ENCODE data around the gene KIFC1. TPM values are rescaled to one million over a fixed set of nuclear protein-coding genes. Genes with fewer than 3 reads are reported as not detected.
A peak's percentile ranks its signal among the peaks of the same experiment; 100 is the strongest.
"Not testable (repeated sequence)": the region's sequence is repeated elsewhere in the genome, so short reads cannot be mapped to it uniquely, and the experiment has no call there.

The KIFC1 gene, protein sequence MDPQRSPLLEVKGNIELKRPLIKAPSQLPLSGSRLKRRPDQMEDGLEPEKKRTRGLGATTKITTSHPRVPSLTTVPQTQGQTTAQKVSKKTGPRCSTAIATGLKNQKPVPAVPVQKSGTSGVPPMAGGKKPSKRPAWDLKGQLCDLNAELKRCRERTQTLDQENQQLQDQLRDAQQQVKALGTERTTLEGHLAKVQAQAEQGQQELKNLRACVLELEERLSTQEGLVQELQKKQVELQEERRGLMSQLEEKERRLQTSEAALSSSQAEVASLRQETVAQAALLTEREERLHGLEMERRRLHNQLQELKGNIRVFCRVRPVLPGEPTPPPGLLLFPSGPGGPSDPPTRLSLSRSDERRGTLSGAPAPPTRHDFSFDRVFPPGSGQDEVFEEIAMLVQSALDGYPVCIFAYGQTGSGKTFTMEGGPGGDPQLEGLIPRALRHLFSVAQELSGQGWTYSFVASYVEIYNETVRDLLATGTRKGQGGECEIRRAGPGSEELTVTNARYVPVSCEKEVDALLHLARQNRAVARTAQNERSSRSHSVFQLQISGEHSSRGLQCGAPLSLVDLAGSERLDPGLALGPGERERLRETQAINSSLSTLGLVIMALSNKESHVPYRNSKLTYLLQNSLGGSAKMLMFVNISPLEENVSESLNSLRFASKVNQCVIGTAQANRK
- under 1 TPM; 0.61 to 0.69 TPM for total RNA-seq
- under 1 TPM in 1 of 2 donors, not detected in 1; 0.54 TPM for polyA plus RNA-seq

- H3K4me3 ChIP-seq (ENCODE audit: low read length in 2 of 2) = peak within 1 kb of the TSS; percentile 18 to 78
- Mint-ChIP-seq H3K4me3 (peak within 1 kb of the TSS; percentile 83 to 94 (median 86)), H3K36me3 (no peaks in the 10 kb centered on the region), H3K27ac (peak within 1 kb of the TSS; percentile 89 to 99 (median 98)), H3K9me3 (no peaks in the 10 kb centered on the region), H3K4me1 (peaks cover 25 to 40% (median 30%) of the 10 kb centered on the region in 4 donors), H3K27me3 (no peaks in the 10 kb centered on the region)
- intact Hi-C loops (cut with micrococcal nuclease) = loop anchor here (1.0 to 2.0 kb wide), 16 partner anchors 19 to 191 kb away; partner anchors contain the start of genes BAK1, CUTA, PFDN6 and RGL2
- DNase-seq = peak; percentile 99
- POLR2A ChIA-PET (ENCODE audit: partially characterized antibody) = interaction anchor here (0.7 to 3.8 kb wide), 22 partner anchors 14 to 188 kb away, joined by 3 to 32 read pairs (median 6); partner anchors contain the start of genes B3GALT4, BAK1, CUTA and PFDN6
- no peaks in the 10 kb centered on the region for H3K27me3 ChIP-seq (ENCODE audit: insufficient read depth, low read length)
- no peaks in the 10 kb centered on the region for H3K9me3 ChIP-seq (ENCODE audit: control insufficient read depth in 1 of 2, low read length in 2 of 2)
- no peaks in the 10 kb centered on the region for H3K36me3 ChIP-seq (ENCODE audit: insufficient read depth, low read length)
- CTCF ChIA-PET (ENCODE audit: partially characterized antibody) = interaction anchor here (0.6 to 2.0 kb wide), 28 partner anchors 10 to 320 kb away, joined by 3 to 26 read pairs (median 4); partner anchors contain the start of genes B3GALT4, CUTA, RPS18 and UQCC2
- peaks cover 21% of the 10 kb centered on the region for H3K4me1 ChIP-seq (ENCODE audit: insufficient read depth, low read length)
- H3K27ac ChIP-seq (ENCODE audit: low read depth, low read length) = peak within 1 kb of the TSS; percentile 74
Measured at GRCh38 chr6:33391278-33391921, at the start of gene KIFC1. Gene KIFC1 (plus strand): TSS chr6:33391823. CDS start chr6:33391986, 163 bp downstream.

GRCh38 chr6:33343606-33343952 is 48.0 kb upstream of the KIFC1 start:
- H3K36me3 Mint-ChIP-seq; DNase-seq; intact Hi-C loops (cut with micrococcal nuclease); H3K36me3 ChIP-seq (ENCODE audit: insufficient read depth, low read length); H3K9me3 ChIP-seq (ENCODE audit: control insufficient read depth in 1 of 2, low read length in 2 of 2); H3K27me3 Mint-ChIP-seq; H3K27me3 ChIP-seq (ENCODE audit: insufficient read depth, low read length); H3K9me3 Mint-ChIP-seq: not testable (repeated sequence)
- peak overlapping the region; percentile 88 to 99 (median 98) for H3K27ac Mint-ChIP-seq
- H3K4me1 ChIP-seq (ENCODE audit: insufficient read depth, low read length) = peaks cover 44% of the 10 kb centered on the region
- ChIA-PET POLR2A (ENCODE audit: partially characterized antibody) (interaction anchor here (0.6 to 3.5 kb wide), 32 partner anchors 10 to 1329 kb away, joined by 3 to 117 read pairs (median 6); partner anchors contain the start of genes B3GALT4, CUTA, KIFC1 and PFDN6), CTCF (ENCODE audit: partially characterized antibody) (interaction anchor here (0.6 to 3.5 kb wide), 11 partner anchors 9 to 368 kb away, joined by 3 to 47 read pairs (median 5); partner anchors contain the start of genes B3GALT4, CUTA, TAPBP and UQCC2)
- peak overlapping the region; percentile 79 for H3K27ac ChIP-seq (ENCODE audit: low read depth, low read length)
- H3K4me3 Mint-ChIP-seq = peak overlapping the region; percentile 76 to 92 (median 85)
- peak overlapping the region in 1 of 2 donors; percentile 23 for H3K4me3 ChIP-seq (ENCODE audit: low read length in 2 of 2)
- peaks cover 23 to 56% (median 41%) of the 10 kb centered on the region in 4 donors for H3K4me1 Mint-ChIP-seq

GRCh38 chr6:33343953-33344611 is 47.5 kb upstream of the KIFC1 start:
- H3K4me3 Mint-ChIP-seq = peak overlapping the region; percentile 76 to 92 (median 85)
- peaks cover 0 to 4% (median 0%) of the 10 kb centered on the region in 8 donors for H3K9me3 Mint-ChIP-seq
- Histone ChIP-seq H3K4me1 (ENCODE audit: insufficient read depth, low read length) (peaks cover 44% of the 10 kb centered on the region), H3K27ac (ENCODE audit: low read depth, low read length) (peak overlapping the region; percentile 79), H3K4me3 (ENCODE audit: low read length in 2 of 2) (peak overlapping the region; percentile 24 to 61), H3K27me3 (ENCODE audit: insufficient read depth, low read length) (no peaks in the 10 kb centered on the region), H3K36me3 (ENCODE audit: insufficient read depth, low read length) (no peaks in the 10 kb centered on the region), H3K9me3 (ENCODE audit: control insufficient read depth in 1 of 2, low read length in 2 of 2) (no peaks in the 10 kb centered on the region)
- no peaks in the 10 kb centered on the region for H3K36me3 Mint-ChIP-seq
- H3K4me1 Mint-ChIP-seq = peaks cover 23 to 51% (median 39%) of the 10 kb centered on the region in 4 donors
- no peaks in the 10 kb centered on the region for H3K27me3 Mint-ChIP-seq
- peak overlapping the region; percentile 88 to 99 (median 98) for H3K27ac Mint-ChIP-seq
- CTCF ChIA-PET (ENCODE audit: partially characterized antibody) = interaction anchor here (0.6 to 3.5 kb wide), 20 partner anchors 9 to 367 kb away, joined by 3 to 47 read pairs (median 5); partner anchors contain the start of genes B3GALT4, CUTA, PFDN6 and RPS18
- POLR2A ChIA-PET (ENCODE audit: partially characterized antibody) = interaction anchor here (0.6 to 3.5 kb wide), 41 partner anchors 9 to 1329 kb away, joined by 3 to 117 read pairs (median 4); partner anchors contain the start of genes B3GALT4, CUTA, KIFC1 and PFDN6
- peak; percentile 82 to 92 (median 90) for DNase-seq
- intact Hi-C loops (cut with micrococcal nuclease) = loop anchor here (1.0 kb wide), 5 partner anchors 21 to 144 kb away; partner anchors contain the start of genes KIFC1, PFDN6, RXRB and SLC39A7

DNA sequence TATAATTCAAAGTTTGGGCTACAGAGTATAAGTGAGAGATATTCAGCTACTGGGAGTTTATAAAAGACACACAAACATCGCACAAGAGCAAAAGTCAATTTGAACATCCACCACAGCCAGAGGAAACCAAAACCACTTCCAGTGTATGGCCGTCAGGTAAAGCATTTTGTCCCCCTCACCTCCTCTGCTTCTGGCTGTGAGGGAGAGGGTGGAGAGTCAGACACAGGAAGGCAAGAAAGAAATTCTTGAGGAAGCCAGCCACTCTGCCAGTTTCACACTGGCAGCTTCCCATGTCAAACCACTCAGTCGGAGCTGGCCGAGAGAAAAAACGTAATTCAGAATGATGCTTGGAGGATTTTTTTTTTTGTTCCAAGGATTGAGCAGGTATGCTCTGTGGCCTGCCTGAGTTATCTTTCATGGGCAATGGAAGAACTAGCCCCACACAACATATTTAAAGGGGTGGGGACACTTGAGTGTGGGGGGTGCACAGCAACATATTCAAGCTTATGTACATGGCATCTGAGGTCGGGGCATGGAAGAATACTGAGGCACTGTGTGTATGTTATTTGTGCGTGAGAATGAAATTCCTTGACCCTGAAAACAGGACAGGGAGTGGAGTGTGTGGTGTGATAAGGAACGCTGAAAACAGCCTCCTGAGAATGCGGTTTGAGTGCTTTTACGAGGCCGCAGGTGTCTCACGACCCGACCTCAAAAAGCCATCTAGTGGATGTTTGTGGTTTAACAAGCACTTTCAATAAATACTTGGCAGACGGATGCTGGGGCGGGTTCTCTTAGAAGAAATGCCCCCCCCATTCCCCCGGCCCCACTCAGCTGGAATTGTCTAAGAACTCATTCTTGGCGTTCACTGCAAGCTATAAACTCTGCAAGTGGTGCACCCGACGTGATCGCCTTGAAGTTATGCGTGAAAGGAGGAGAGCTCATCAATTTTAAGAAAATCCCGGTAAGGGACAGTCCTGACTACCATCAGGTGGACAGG is 46.6 kb upstream of the KIFC1 start:
- intact Hi-C loops (cut with micrococcal nuclease) = loop anchor here (1.0 kb wide), 11 partner anchors 22 to 145 kb away; partner anchors contain the start of genes B3GALT4, KIFC1, PFDN6 and RXRB
- H3K4me1 ChIP-seq (ENCODE audit: insufficient read depth, low read length) = peaks cover 44% of the 10 kb centered on the region
- ChIA-PET POLR2A (ENCODE audit: partially characterized antibody) (interaction anchor here (0.6 to 3.5 kb wide), 41 partner anchors 9 to 501 kb away, joined by 3 to 117 read pairs (median 5); partner anchors contain the start of genes B3GALT4, BAK1, CUTA and KIFC1), CTCF (ENCODE audit: partially characterized antibody) (interaction anchor here (0.7 to 3.5 kb wide), 26 partner anchors 18 to 356 kb away, joined by 3 to 47 read pairs (median 4); partner anchors contain the start of genes B3GALT4, CUTA, PFDN6 and RPS18)
- Mint-ChIP-seq H3K4me3 (peak overlapping the region; percentile 76 to 92 (median 85)), H3K27me3 (no peaks in the 10 kb centered on the region), H3K36me3 (no peaks in the 10 kb centered on the region), H3K9me3 (peaks cover 0 to 4% (median 0%) of the 10 kb centered on the region in 8 donors), H3K4me1 (peaks cover 23 to 49% (median 37%) of the 10 kb centered on the region in 4 donors), H3K27ac (peak overlapping the region; percentile 88 to 99 (median 98))
- H3K27me3 ChIP-seq (ENCODE audit: insufficient read depth, low read length) = no peaks in the 10 kb centered on the region
- H3K4me3 ChIP-seq (ENCODE audit: low read length in 2 of 2) = peak overlapping the region; percentile 11 to 61
- H3K36me3 ChIP-seq (ENCODE audit: insufficient read depth, low read length) = no peaks in the 10 kb centered on the region
- peak overlapping the region; percentile 79 for H3K27ac ChIP-seq (ENCODE audit: low read depth, low read length)
- H3K9me3 ChIP-seq (ENCODE audit: control insufficient read depth in 1 of 2, low read length in 2 of 2) = no peaks in the 10 kb centered on the region
- peak; percentile 81 to 87 (median 84) for DNase-seq

DNA sequence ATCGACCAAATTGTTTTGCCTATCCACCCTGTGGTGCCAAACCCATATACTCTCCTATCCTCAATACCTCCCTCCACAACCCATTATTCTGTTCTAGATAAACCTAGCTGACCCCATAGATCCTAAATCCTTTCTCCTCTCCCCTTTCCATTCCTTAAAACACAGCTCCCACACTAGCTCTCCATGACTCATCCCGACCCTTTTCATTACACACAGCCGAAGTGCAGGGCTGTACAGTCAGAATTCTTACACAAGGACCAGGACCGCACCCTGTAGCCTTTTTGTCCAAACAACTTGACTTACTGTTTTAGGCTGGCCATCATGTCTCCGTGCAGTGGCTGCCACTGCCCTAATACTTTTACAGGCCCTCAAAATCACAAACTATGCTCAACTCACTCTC is 44.7 kb upstream of the KIFC1 start:
- H3K27me3 ChIP-seq (ENCODE audit: insufficient read depth, low read length); DNase-seq; H3K36me3 Mint-ChIP-seq; H3K9me3 ChIP-seq (ENCODE audit: control insufficient read depth in 1 of 2, low read length in 2 of 2); intact Hi-C loops (cut with micrococcal nuclease); H3K4me3 ChIP-seq (ENCODE audit: low read length in 2 of 2); H3K27me3 Mint-ChIP-seq; H3K9me3 Mint-ChIP-seq; H3K27ac ChIP-seq (ENCODE audit: low read depth, low read length); H3K36me3 ChIP-seq (ENCODE audit: insufficient read depth, low read length); CTCF ChIA-PET (ENCODE audit: partially characterized antibody): not testable (repeated sequence)
- Mint-ChIP-seq H3K4me3 (peak overlapping the region in 1 of 8 donors; percentile 54), H3K27ac (peak overlapping the region in 2 of 7 donors; percentile 6 to 56), H3K4me1 (peaks cover 21 to 49% (median 37%) of the 10 kb centered on the region in 4 donors)
- POLR2A ChIA-PET (ENCODE audit: partially characterized antibody) = interaction anchor here (2.1 kb wide), 1 partner anchor 29 kb away, joined by 6 read pairs; the partner anchor contains the start of gene ZBTB22
- peaks cover 42% of the 10 kb centered on the region for H3K4me1 ChIP-seq (ENCODE audit: insufficient read depth, low read length)

Data from CD4-positive, alpha-beta memory T cell (primary cell).